Limb (tissue), 2 donors: ENCODE results near the gene CIAPIN1.
A peak's percentile ranks its signal among the peaks of the same experiment; 100 is the strongest.

Experiments
- DNase-seq, 2 donors: peaks; one replicate each; pipeline ENCODE4 v3.0.0-alpha.2; 2016; ENCODE audit errors: extremely low spot score in 2 of 2

The CIAPIN1 gene

GRCh38 chr16:57447186-57447962 lies at the start of gene CIAPIN1, which contains the start of gene COQ9:
Gene CIAPIN1 (minus strand): TSS chr16:57447385. CDS start chr16:57440928, 6,457 bp downstream.
Gene COQ9 (plus strand): TSS chr16:57447479. CDS start chr16:57447506, 27 bp downstream.
- peak; percentile 89 to 95 for DNase-seq

GRCh38 chr16:57493767-57494166 lies 46.6 kb upstream of the CIAPIN1 start:
- DNase-seq, result no peak

DNA sequence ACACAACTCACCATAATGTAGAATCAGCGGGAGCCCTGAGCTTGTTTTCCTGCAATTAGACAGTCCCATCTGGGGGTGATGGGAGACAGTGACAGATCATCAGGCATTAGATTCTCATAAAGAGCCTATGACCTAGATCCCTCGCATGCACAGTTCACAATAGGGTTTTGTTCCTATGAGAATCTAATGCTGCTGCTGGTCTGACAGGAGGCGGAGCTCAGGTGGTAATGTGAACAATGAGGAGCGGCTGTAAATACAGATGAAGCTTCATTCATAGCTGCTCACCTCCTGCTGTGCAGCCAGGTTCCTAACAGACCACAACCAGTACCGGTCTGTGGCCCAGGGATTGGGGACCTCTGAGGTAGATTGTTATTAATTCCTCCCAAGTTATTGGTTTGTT lies 42.0 kb upstream of the CIAPIN1 start:
- DNase-seq, result no peak

DNA sequence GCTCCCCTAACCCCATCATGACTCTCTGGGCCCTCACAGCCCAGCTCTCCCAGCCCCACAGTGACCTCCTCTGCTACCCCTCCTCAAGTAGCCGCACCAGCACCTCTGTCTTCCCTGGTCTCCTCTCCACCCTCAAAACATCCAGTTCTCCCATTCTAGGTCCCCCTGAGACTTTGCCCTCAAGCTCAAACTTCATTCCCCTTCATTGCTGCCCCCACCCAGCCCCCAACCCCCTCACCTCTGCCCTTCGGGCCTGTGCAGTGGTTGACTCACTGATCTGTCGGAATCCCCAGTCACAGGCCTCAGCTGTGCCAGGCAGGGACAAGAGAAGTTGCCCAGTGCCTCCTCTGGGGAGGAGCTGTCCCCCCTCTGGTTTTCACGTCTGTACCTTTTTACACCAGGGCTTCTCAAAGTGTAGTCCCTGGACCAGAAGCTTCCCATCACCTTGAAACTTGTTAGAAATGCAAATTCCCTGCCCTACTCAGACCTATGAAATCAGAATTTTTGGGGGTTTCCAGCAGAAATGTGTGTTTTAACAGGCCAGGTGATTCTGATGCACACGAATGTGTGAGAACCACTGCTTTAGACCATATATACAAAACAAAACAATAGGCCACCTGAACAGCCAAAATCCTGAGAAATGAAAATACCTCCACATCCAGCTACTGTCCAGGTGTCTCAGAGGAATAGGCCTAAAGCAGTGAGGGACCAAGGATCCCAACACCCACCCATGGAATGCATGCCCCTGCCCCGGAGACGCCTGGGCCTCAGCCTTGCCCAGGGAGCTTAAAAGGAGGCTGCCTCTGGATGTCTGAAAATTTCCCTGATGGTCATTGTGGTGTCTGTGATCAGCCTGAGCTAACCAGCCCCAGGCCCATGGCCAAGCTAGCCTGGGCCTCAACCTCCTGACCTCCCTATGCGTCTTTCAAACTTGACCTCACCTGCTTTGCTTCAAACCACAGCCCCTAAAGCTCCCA lies 40.0 kb upstream of the CIAPIN1 start:
- DNase-seq, result no peak

GRCh38 chr16:57485916-57486857 lies 39.0 kb upstream of the CIAPIN1 start, which contains the start of gene DOK4:
Gene DOK4 (minus strand): TSS chr16:57486493. CDS start chr16:57479507, 6,986 bp downstream.
- DNase-seq, result peak; percentile 81 to 90

GRCh38 chr16:57485091-57485915 lies 38.1 kb upstream of the CIAPIN1 start:
- DNase-seq, result no peak

- DNase-seq, result no peak
These were observed 37.4 kb upstream of the CIAPIN1 start for GRCh38 chr16:57484515-57485005.

GRCh38 chr16:57483725-57484514 lies 36.7 kb upstream of the CIAPIN1 start:
- no peak for DNase-seq

DNA sequence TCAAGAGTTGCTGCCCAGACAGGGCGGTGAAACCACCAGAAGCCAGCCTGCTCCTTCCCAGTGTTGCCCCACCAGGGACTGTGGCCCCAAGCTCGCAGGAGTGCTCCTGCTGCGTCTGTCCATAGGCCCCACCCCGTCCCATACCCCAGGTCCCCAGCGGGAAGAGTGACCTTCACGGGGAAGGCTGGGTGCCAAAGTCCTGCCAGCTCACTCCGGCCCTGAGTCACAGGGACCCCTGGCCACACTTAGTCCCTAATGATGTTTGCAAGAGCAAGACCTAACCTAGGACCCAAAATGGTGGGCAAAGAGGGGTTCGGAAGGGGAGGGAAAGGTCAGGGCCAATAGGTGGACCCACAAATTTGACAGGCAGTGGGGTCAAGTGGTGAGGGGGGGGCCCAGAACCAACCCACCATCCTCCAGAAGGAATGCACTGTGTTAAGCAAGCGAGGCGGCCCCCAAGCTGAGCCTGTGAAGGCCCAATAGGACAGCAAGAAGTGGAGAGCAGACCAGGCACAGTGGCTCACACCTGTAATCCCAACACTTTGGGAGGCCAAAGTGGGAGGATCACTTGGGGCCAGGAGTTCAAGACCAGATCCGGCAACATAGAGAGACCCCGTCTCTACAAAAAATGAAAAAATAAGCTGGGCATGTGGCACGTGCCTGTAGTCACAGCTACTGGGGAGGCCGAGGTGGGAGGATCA lies 35.8 kb upstream of the CIAPIN1 start:
- DNase-seq, result no peak

- no peak for DNase-seq
These were observed 34.2 kb upstream of the CIAPIN1 start for GRCh38 chr16:57481421-57481820.

GRCh38 chr16:57480754-57481230 lies 33.6 kb upstream of the CIAPIN1 start:
- no peak for DNase-seq

DNA sequence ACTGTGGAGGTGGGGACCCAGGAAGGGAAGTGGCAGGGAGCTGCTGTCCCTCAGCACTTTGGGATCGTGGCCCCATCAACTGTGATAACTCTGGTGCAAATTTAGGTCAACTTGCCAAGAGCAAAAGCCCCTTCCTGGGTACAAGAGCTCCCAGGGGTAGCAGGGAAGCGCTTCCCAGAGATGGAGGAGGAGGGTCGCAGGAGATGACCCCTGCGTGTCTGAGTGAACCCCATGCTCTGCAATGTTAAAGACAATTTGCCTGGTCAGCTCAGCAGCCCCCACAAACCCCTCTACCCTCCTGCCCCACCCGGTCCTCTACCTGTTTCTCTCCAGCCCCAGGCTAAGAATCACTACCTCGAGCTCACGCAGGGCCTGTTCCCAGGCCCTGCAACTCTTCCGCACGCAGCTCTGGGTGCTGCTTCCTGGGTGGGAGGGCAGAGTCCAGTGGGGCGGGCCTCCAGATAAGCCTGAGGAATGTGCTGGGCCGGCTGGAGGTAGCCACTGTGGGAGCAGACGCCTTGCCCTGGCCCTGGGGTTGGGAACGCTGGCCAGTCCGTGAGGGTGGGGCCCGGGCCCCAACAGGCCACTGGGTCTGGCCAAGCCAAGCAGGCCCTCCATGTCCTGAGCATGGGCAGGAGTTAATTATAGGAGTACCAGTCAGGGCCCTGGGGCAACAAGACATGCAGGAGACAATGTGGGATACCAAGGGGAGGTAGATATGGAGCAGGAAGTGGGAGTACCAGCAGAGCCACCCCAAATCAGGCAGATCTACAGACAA lies 33.0 kb upstream of the CIAPIN1 start:
- DNase-seq, result no peak

- peak; percentile 58 to 76 for DNase-seq
These were observed 32.2 kb upstream of the CIAPIN1 start for GRCh38 chr16:57479205-57479975.

- no peak for DNase-seq
These were observed 31.4 kb upstream of the CIAPIN1 start for GRCh38 chr16:57478396-57479204.

DNA sequence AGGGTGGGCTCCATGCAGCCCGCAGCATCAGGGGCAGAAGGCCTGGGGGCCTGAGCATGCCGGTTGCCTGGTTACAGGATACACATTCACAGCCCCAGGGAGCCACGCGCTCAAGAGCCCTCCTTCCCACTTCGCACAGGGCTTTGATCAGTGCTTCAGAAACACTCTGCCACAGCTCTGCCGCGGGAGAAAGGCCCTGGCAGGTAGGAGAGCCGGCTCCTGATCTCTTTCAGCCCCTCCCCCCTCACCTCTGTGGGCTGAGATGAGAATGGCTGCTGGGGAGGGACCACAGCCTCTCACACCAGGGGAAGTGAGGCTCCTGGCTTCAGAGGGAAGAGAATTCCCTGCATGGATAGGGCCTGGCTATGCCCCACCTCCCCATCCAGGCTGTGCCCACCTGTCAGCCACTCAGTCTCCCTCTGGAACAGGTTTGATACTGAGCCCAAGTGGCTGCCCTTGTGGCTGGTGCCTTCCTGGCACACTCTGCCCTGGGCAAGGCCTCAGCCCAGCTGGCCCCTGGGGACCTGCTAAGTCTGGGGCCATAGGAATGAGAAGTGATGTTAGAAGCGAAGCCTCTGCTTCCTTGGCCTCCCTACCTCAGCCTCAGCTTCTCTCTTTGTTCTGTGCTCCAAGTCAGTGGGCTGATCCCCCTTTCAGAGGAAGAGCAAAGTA lies 30.5 kb upstream of the CIAPIN1 start:
- no peak for DNase-seq
